ENCODE results near the gene SORT1. TPM values are rescaled to one million over a fixed set of nuclear protein-coding genes. Genes with fewer than 3 reads are reported as not detected.
"Not testable (repeated sequence)": the region's sequence is repeated elsewhere in the genome, so short reads cannot be mapped to it uniquely, and the experiment has no call there.

Gene SORT1
- total and polyA plus RNA-seq, 2 of the 4 experiments (the other 2 are of a cell fraction), result 15.8 to 16.7 TPM

- H4K8ac ChIP-seq (ENCODE audit: low read depth in 2 of 2, low read length in 2 of 2); H2AK5ac ChIP-seq (ENCODE audit: low read depth, low read length); H3K18ac ChIP-seq (ENCODE audit: low read depth, low read length); DNase-seq; H3K4me1 ChIP-seq (ENCODE audit: control insufficient read depth, insufficient read depth, low read length); H3K9ac ChIP-seq (ENCODE audit: low read depth, low read length); H3K4me3 ChIP-seq (ENCODE audit: insufficient read depth, low read depth, low read length); H2AK9ac ChIP-seq (replicated peaks; ENCODE audit: low read depth, low read length, poor library complexity); H4K20me1 ChIP-seq (ENCODE audit: insufficient read depth, low read length); H2AFZ ChIP-seq (replicated peaks; ENCODE audit: low read length, poor library complexity); CTCF ChIA-PET; POLR2A ChIA-PET (ENCODE audit: unreplicated experiment); H3K36me3 ChIP-seq (ENCODE audit: control insufficient read depth, insufficient read depth, low read length); H3K23ac ChIP-seq (ENCODE audit: low read depth, low read length); H3K4me2 ChIP-seq (ENCODE audit: low read depth, low read length); H3K9me3 ChIP-seq (ENCODE audit: control insufficient read depth, insufficient read depth, low read length); H4K5ac ChIP-seq (ENCODE audit: low read depth, low read length); H4K91ac ChIP-seq (ENCODE audit: insufficient read depth, low read depth, low read length); H2BK120ac ChIP-seq (ENCODE audit: low read depth, low read length); H3K56ac ChIP-seq (ENCODE audit: extremely low read depth, insufficient read depth, low read length); H3K27ac ChIP-seq (ENCODE audit: insufficient read depth, low read length); H3K27me3 ChIP-seq (ENCODE audit: control insufficient read depth, insufficient read depth, low read length); ATAC-seq (ENCODE audit: low read depth); H3K14ac ChIP-seq (replicated peaks; ENCODE audit: low read depth, low read length); H2BK5ac ChIP-seq (ENCODE audit: low read depth, low read length, poor library complexity, severe bottlenecking); H2BK15ac ChIP-seq (ENCODE audit: low read depth, low read length); dilution Hi-C loops (cut with HindIII; ENCODE audit: low sequenced_read_pairs, unreplicated experiment); H2BK20ac ChIP-seq (ENCODE audit: low read depth, low read length); in situ Hi-C loops (cut with MboI; ENCODE audit: low sequenced_read_pairs); BruUV-seq (replicated peaks); H3K4ac ChIP-seq (ENCODE audit: low read depth, low read length); H3K9me1 ChIP-seq (ENCODE audit: insufficient read depth, low read length): not testable (repeated sequence)
- WGBS, 2 experiments (ENCODE audit: extremely low coverage in 2 of 2, insufficient read length in 1 of 2), result no CpG with 5 or more reads among the region's 5 CpGs
- intact Hi-C loops (cut with micrococcal nuclease), result loop anchor here (10.0 kb wide), 1 partner anchor 338 kb away; no protein-coding TSS in a partner anchor
- peaks cover 3 to 15% of the 10 kb centered on the region in 2 experiments; a peak in 3 of 4 replicates for H3K79me1 ChIP-seq (ENCODE audit: low read depth in 1 of 2, low read length in 2 of 2)
These were observed 111.0 kb downstream of the SORT1 start for GRCh38 chr1:109286762-109287161.
